Measurements from ENCODE around the gene THAP3. TPM values are rescaled to one million over a fixed set of nuclear protein-coding genes. Genes with fewer than 3 reads are reported as not detected.
"Not testable (repeated sequence)": the region's sequence is repeated elsewhere in the genome, so short reads cannot be mapped to it uniquely, and the experiment has no call there.

The THAP3 gene
- total RNA-seq, 1 donor from 2014 or later: 19.8 TPM

- DNase-seq (ENCODE audit: low read depth in 2 of 2): peak; percentile 61 to 76
Observed at GRCh38 chr1:6634371-6635052, 9.8 kb downstream of the THAP3 start.

GRCh38 chr1:6635161-6635909 is 10.7 kb downstream of the THAP3 start:
- no peak for DNase-seq (ENCODE audit: low read depth in 2 of 2)

- DNase-seq (ENCODE audit: low read depth in 2 of 2): no peak
Observed at GRCh38 chr1:6635910-6636760, 11.5 kb downstream of the THAP3 start.

GRCh38 chr1:6636778-6637177 is 12.1 kb downstream of the THAP3 start:
- DNase-seq (ENCODE audit: low read depth in 2 of 2): not testable (repeated sequence)

GRCh38 chr1:6637770-6638169 is 13.1 kb downstream of the THAP3 start:
- no peak for DNase-seq (ENCODE audit: low read depth in 2 of 2)

GRCh38 chr1:6638226-6638625 is 13.6 kb downstream of the THAP3 start:
- peak in 1 of 2 donors; percentile 31 for DNase-seq (ENCODE audit: low read depth in 2 of 2)

GRCh38 chr1:6640867-6641266 is 16.2 kb downstream of the THAP3 start:
- DNase-seq (ENCODE audit: low read depth in 2 of 2): not testable (repeated sequence)

- DNase-seq (ENCODE audit: low read depth in 2 of 2): no peak
Observed at GRCh38 chr1:6645018-6645417, 20.4 kb downstream of the THAP3 start.

GRCh38 chr1:6646499-6647148 is 22.0 kb downstream of the THAP3 start:
- peak; percentile 66 for DNase-seq (ENCODE audit: low read depth in 2 of 2)

GRCh38 chr1:6648556-6648955 is 23.9 kb downstream of the THAP3 start:
- no peak for DNase-seq (ENCODE audit: low read depth in 2 of 2)

- DNase-seq (ENCODE audit: low read depth in 2 of 2): no peak
Observed at GRCh38 chr1:6651909-6652308, 27.2 kb downstream of the THAP3 start.

GRCh38 chr1:6652986-6653385 is 28.3 kb downstream of the THAP3 start:
- no peak for DNase-seq (ENCODE audit: low read depth in 2 of 2)

GRCh38 chr1:6653436-6654290 is 29.0 kb downstream of the THAP3 start:
- no peak for DNase-seq (ENCODE audit: low read depth in 2 of 2)

GRCh38 chr1:6657138-6657537 is 32.5 kb downstream of the THAP3 start:
- DNase-seq (ENCODE audit: low read depth in 2 of 2): no peak

- no peak for DNase-seq (ENCODE audit: low read depth in 2 of 2)
Observed at GRCh38 chr1:6658359-6659060, 33.8 kb downstream of the THAP3 start.

GRCh38 chr1:6660415-6661049 is 35.9 kb downstream of the THAP3 start:
- no peak for DNase-seq (ENCODE audit: low read depth in 2 of 2)

- not testable (repeated sequence) for DNase-seq (ENCODE audit: low read depth in 2 of 2)
Observed at GRCh38 chr1:6662468-6662867, 37.8 kb downstream of the THAP3 start.

GRCh38 chr1:6666696-6667095 is 42.0 kb downstream of the THAP3 start:
- no peak for DNase-seq (ENCODE audit: low read depth in 2 of 2)

- DNase-seq (ENCODE audit: low read depth in 2 of 2): no peak
Observed at GRCh38 chr1:6667139-6667538, 42.5 kb downstream of the THAP3 start.

GRCh38 chr1:6668503-6668902 is 43.8 kb downstream of the THAP3 start:
- DNase-seq (ENCODE audit: low read depth in 2 of 2): no peak

Measured in lung microvascular endothelial cell (primary cell).